Activated CD4-positive, alpha-beta T cell treated with anti-CD3 and anti-CD28 coated beads for 48 hours (primary cell): Measurements from ENCODE around the gene FAM107A.

ENCODE experiments used
- DNase-seq: peaks from one replicate; pipeline ENCODE4 v3.0.0-alpha.2; 2020

The FAM107A gene

GRCh38 chr3:58566398-58567250 is 10.6 kb downstream of the FAM107A start:
- DNase-seq, result no peak

GRCh38 chr3:58565621-58566397 is 11.4 kb downstream of the FAM107A start:
- DNase-seq, result no peak

GRCh38 chr3:58564456-58565160 is 12.6 kb downstream of the FAM107A start:
- no peak for DNase-seq

- no peak for DNase-seq
Observed at GRCh38 chr3:58564054-58564453, 13.1 kb downstream of the FAM107A start.

GRCh38 chr3:58563386-58564035 is 13.7 kb downstream of the FAM107A start:
- no peak for DNase-seq

GRCh38 chr3:58562498-58562897 is 14.7 kb downstream of the FAM107A start:
- DNase-seq, result no peak

- DNase-seq, result no peak
Observed at GRCh38 chr3:58560771-58561311, 16.4 kb downstream of the FAM107A start.

GRCh38 chr3:58559586-58559985 is 17.6 kb downstream of the FAM107A start:
- no peak for DNase-seq

GRCh38 chr3:58557491-58557890 is 19.7 kb downstream of the FAM107A start:
- DNase-seq, result no peak

- DNase-seq, result no peak
Observed at GRCh38 chr3:58556761-58557221, 20.4 kb downstream of the FAM107A start.

- DNase-seq, result no peak
Observed at GRCh38 chr3:58556001-58556400, 21.2 kb downstream of the FAM107A start.

- no peak for DNase-seq
Observed at GRCh38 chr3:58555203-58555602, 22.0 kb downstream of the FAM107A start.

GRCh38 chr3:58553003-58553402 is 24.2 kb downstream of the FAM107A start:
- DNase-seq, result no peak

GRCh38 chr3:58551636-58552180 is 25.5 kb downstream of the FAM107A start:
- DNase-seq, result no peak

- no peak for DNase-seq
Observed at GRCh38 chr3:58544541-58544940, 32.6 kb downstream of the FAM107A start.

GRCh38 chr3:58540176-58540858 is 36.9 kb downstream of the FAM107A start:
- DNase-seq, result no peak

- DNase-seq, result no peak
Observed at GRCh38 chr3:58539626-58540025, 37.6 kb downstream of the FAM107A start.

GRCh38 chr3:58537412-58538301 is 39.5 kb downstream of the FAM107A start:
- DNase-seq, result no peak

- DNase-seq, result no peak
Observed at GRCh38 chr3:58536501-58537411, 40.4 kb downstream of the FAM107A start, which contains the start of gene ACOX2. Gene ACOX2 (minus strand): TSS chr3:58537190. CDS start chr3:58535106, 2,084 bp downstream.
